HG02678 (cell line): Measurements from ENCODE around the gene SYNDIG1.

Experiments
- ATAC-seq: cut with Tn5 transposase; IDR thresholded peaks from one replicate; pipeline ENCODE4 v1.9.1; 2021; ENCODE audit warnings: mild to moderate bottlenecking, moderate library complexity; ENCODE audit not compliant: unreplicated experiment

Gene SYNDIG1

DNA sequence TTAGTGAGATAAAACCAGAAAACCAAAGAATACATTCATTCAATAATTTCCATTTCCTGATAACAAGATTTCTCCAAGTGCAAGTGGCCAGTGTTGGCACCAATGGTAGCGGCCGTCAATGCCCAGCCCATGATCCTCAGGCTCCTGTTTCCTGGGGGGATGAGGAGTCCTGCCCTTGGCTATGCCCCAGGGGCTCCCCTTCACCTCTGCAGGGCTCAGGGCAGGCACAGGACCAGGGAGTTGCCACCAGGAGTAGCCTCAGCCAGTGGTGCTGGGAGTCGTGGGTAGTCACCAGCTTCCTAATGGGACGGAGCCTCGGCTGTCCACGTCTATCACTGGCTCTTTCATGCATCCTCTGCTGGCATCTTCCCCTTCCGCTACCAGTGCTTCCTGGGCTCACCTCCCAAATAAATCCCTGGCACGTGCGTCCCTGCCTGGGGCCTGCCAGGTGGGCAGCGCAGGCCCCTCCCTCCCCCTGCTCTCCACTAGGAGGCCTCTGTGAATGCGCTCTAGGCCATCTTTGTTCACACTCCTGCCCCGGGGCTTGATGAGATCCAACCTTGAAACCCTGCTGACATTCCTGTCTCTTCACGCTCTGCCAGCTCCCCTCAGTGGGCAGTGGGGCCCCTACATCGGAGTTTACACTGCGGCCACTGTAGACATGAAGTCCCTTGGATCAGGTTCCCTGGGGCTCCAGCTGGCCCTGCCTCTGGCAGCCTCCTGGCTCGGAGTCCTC, 215.7 kb downstream of the SYNDIG1 start:
- ATAC-seq, result no peak

DNA sequence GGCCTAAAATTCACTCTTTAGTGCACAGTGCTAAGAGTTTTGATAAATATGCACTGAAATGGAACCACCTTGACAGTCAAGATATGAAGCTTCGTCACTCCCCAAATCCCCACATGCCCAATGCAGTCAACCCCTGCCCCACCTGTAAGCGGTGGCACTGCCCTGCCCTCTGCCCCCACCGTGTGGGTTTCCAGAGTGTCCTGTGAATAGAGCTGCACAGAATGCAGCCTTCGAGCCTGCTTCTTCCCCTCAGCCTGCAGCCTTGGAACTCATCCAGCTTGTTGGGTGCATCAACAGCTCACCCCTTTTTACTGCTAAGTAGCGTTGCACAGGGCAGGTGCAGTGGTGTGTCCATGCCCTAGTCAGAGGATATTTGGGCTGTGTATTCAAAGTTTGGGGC, 216.3 kb downstream of the SYNDIG1 start:
- no peak for ATAC-seq

DNA sequence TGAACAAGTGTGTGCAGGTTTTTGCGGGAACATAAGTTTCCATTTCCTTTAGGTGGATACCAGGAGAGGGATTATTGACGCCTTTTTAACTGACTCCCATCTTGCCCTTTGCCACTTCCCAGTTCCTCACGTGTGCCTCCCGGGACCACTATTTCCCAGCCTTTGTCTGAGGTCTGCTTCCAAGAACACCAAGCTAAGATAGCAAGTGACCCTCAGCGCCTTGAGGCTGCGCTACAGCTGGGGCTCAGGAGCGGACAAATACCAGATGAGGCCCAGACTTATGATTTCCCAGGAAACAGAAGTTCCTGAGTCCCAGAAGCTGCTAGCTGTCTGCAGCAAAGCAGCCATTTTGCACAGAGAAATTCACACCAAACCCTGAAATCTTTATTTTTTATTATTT, 216.7 kb downstream of the SYNDIG1 start:
- ATAC-seq, result no peak

DNA sequence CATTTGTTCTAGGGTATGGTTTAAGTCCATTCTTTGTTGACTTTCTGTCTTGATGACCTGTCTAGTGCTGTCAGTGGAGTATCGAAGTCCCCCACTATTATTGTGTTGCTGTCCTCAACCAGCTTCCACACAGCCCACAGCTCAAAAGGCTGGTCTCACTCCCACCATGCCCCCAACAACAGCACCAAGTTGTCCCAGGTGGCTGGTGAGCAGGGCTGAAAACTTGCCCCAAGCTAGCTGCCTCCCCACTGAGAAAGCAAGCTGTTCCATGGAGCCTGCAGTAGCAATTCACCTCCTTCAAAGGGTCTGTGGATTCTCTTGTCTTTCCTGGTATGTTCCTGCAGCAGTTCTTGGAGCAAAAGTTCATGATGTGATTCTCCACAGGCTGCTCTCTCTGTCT, 221.0 kb downstream of the SYNDIG1 start:
- no peak for ATAC-seq

DNA sequence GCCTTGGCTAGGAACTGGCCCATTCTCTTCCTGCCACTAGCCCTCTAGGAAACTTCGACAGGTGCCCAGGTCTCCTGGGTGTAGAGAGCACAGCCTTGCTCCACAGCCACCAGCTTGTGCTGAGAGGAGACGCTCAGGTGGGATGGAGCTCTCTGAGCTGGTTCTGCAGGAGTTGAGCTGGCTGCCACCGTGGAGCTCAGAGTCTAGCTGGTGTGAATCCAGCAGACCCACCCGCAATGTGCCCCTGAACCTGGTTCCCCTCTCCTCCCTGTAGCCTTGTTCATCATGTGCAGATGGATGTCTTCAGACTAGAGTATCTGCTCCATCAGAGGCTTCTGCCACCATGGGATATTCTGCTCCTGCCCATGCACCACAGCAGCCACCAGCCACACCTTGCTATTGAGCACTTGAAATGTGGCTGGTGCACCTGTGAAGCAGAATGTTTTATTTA, 222.5 kb downstream of the SYNDIG1 start:
- no peak for ATAC-seq

DNA sequence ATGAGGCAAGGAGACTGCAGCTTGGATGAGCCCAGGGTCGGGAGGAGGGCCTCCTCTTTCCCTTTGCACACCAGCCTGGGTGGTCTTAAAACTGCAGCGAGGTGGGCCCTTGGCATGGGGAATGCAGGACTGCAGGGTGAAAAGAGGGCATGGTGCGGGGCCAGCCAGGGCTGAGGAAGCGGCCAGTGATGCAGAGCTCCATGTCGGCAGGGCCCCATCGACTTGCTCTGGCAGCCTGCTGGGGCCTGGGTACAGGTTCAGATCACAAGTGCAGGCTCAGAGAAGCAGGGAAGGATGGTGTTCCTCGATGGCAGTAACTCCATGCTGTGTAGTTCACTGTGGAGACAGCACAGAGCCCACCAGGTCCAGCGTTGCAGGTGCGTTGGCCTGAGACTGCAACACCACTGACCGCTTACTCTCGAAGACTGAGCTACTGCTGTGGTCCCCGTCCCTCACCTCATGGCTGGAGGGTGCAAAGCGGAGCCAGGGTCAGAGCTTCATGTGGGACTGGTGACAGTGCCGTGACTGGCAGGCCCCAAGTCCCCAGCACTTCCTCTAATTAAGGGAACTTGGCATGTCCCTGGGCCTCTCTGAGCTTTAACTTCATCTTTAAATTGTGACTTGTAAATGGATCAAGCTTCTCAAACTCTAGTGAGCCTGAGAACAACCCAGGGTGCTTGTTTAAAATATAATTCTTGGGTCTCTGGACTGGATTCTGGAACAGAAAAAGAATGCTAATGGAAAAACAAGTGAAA, 223.2 kb downstream of the SYNDIG1 start:
- no peak for ATAC-seq

DNA sequence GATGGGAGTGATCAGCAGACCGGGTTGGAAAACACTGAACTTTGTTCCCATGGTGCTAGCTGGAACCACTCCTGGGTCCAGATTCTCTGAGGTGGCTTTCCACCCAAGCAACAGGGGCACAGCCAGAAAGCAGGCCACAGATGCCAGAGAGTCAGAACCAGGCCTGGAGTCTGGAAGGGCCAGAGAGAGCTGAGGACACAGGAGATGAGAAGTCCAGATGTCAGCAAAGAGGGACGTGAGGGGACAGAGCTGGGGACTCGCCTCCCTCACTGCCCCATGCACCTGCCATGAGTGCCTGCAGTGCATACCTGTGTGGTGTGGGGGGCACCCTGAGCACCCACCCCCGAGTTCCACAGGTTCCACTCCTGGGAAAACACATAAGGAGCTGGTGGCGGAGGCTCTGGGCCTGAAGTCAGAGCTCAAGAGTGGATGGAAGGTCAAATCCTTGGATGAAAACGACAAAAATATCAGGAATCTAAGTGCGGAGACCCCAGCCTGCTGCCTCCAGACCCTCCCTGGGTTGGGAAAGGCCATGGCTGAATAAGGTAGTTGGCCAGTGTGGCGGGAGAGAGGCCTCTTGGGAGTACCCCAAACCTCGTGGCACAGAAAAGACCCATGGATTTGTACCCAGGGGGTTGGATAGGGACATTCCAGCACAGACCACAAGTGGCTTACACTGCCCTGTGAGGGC, 224.2 kb downstream of the SYNDIG1 start:
- ATAC-seq, result no peak

DNA sequence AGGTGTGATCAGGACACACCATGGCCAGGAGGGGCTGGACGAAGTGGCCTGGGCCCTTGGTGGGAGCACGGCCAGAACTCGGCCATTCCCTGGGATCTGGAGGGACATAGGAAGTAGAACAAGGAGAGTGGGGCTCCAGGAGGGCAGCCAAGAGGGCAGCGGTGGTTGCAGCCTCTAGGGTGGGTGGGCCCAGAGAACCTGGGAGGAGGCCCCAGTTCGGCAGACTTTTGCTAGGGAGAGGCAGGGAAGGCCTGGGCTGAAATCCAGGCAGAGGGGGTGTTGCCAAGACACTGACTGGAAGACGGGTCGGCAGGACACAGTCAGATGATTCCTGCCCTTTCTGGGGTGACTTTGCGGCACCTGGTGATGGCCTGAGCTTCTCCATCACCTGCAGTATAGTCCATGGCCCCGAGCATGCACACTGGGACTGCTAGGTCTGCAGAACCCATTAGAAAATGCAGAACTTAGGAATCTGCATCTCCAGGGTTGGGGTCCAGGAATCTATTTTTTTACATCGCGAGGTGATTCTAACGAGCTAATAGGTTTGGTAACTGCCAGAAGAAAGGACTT, 224.8 kb downstream of the SYNDIG1 start:
- no peak for ATAC-seq

DNA sequence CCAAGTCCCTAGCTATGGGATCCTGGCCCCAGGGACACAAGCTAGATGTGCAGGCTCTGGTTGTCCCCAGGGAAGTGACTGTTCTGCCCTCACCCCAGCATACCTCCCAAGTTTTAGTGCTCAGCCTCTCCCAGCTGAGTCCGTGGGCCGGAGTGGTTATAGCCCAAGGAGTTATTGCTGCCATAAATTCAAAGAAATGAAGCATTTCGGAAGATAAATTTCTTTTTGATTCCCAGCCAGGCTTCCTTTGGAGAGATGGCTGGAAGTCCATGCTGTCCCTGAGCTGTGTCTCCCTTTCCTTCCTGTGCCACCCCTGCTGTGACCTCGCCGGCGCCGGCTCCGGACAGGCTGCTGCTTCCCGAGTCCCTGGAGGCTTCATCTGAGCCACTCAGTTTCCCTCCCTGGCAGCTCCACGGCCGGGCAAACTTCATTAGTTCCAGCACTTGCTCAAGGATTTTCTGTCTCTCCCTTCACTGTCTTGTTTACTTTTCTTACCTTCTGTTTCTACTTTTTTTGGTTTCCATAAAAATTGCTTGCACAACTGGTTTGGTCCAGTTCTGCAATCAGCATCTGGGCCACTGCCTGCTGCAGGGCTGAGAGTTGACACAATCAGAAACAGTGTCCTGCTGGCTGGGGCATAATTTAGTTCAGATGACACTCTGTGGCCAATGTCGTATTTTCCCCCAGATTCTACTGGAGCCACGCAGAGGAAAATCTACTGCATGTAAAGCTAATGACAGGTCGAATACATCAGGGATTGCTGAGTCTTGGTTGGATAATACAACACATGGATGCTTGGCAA, 225.5 kb downstream of the SYNDIG1 start:
- no peak for ATAC-seq

DNA sequence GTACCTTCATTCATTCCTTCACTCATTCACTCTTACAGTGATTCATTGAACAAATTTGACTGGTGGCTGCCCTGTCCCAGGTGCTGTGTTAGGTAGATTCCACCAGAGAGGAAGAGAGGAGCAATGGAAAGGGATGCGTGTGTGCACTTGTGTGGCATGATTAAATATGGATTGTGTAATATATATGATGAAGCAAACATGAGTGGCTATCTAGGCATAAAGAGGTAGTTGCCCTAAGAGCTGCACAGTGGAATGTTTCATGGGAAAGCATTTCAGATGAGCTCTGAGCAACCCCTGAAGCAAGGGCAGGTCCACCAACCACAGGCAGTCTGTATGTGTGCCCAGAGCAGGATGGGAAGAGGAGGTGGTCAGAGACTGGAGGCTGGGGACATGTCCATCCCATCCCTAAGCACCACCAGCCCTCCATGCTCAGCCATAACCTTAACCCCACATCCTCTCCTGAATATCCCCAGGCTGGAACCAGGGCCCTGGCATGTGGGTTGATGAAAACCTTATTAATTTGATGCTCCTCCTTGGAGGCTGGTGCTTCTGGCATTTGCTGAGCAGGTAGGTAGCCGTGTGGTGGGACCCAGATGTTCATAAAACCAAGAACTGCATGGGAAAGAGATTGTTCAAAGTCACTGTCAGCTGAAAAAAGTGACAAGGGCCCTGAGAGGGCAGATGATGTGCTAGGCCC, 226.2 kb downstream of the SYNDIG1 start:
- no peak for ATAC-seq

DNA sequence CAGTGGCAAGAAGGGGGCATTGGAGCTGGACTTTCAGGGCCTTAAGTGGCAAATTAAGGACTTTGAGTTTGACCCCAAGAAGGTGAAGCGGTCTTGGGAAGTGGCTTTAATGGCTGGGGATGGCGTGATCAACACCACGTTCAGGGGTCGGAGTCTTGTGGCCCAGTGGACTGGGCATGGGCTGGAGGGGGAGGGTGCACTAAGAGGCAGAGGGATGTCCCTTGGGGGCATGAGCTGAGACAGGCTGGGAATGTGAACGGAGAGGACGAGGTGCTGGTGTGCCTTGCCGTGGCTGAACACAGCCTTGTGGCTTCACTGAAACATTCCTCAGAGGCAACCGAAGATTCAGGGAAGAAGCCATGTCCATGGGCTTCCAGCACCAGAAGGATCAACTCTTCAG, 227.0 kb downstream of the SYNDIG1 start:
- ATAC-seq, result no peak

DNA sequence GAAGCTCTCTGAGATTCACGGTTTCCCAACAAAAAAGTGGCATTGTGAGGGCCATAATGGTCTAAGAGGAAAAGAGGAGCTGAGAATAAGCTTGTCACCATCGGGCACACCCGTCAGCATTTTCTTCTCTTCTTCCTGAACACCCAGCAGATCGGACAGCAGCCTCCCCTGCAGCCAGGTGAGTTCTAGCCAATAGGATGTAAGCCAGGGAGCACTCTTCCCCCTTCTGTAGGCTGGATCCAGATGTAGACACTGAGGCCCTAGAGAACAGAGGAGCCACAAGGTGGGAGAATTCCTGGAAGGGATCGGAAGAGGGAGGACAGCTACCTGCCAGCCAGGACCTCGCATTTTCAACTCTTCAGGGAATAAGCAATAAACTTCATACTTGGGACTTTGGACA, 228.0 kb downstream of the SYNDIG1 start:
- ATAC-seq, result no peak

DNA sequence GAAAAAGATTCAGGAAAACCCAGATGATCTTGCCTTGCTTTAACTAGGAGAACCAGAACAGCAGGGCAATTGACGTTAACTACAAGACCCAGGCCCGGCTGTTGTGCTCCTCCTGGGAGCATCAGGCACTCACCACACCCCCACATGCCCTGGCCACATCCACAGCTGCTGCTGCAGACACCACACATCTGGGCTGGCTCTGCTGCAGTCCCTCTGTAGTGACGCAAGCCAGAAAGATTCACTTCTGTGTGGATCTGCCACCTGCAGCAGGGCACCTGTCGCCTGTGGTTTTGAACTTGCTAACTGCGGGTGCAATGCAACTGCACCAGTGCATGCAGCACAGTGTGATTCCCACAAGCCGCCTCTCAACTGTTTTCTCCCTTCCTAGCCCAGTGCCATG, 228.8 kb downstream of the SYNDIG1 start:
- no peak for ATAC-seq

DNA sequence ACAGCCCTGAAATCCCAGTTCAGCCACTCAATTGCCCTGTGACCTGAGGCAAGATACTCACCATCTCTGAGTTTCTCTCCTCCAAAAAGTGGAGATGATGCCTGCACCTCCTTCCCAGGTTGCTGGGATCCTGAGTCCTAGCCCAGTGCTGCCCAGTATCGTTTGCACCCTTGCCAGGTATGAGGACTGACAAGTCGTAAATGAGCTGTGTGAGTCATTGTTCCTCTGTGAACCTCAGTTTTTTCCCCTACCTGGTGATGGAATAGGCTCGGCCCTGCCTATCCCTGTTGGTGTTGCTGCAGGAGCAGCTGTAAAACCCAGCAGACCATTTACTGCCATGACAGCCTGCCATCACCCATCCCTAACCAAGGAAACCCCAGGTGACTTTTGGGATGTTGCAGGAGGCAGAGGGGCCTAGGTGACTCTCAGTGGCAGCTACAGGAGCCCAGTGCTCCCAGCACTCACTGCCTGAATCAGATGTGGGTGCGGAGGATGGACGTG, 229.3 kb downstream of the SYNDIG1 start:
- ATAC-seq, result no peak

DNA sequence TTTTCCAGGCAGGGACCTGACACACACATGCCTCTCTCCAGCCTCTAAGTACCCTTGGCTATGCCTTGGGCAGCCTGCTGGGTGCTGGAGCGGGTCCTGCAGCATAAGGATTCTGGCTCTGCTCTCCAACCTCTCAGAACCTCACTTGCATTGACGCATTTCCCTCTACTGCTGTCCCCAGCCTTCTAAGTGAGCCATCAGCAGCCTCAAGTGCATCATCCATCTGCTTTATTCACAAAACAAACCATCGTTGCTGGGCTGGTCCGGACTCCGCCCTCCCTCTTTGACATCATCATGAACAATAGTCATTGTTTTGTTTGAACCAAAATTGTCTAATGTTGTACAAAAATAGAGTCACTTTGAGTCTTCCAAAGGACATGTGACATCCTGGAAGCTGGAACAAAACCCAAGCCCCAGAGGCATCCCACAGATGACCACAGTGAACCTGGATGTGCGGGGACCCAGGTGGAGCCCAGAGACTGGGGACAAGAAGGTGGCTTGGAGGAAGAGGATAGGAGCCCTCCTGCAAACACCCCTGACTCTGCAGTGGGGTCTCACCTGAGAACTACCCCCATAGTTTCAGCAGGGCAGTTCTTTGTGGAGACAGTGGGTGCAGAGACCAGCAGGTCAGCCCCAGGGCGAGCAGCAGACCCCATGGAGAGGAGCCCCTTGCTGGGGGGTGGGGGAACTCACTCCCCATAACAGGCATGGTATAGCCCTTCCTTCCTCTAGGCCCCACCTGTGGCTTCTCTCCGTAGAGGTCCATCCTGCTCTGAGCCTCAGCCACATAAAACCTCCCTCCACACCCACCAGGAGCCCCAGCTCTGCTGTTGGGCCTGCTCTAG, 230.1 kb downstream of the SYNDIG1 start:
- no peak for ATAC-seq

DNA sequence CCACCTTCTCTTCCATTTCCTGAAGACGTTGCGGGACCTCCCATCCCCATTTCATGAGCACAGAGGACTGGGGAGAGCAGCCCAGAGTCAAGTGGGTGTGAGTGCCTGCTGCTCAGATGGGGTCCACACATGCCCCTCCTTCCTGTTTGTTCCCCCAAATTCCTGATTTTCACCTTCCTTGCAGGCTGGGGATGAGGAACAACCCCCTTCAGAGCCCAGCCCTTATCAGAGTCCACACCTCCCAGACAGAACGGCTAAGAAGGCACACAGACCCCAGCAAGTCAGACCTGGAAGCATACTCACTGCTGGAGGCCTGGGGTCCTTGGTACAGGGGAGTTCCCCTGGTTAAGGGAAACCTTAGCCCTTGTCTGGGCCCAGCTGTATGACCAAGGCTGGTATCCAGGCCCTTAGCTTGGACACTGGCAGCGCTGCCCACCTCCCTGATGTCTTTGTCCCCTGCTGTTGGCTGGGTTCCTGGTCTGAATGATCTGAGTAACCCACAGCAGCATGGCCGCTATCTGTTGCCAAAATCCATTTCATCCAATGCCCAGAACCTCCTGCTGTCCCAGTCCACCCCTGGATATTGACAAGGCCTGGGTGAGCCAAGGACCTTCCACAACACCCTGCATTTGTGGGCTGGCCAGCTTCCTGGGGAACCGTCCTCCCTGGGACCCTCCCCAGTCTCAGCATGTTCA, 230.9 kb downstream of the SYNDIG1 start:
- no peak for ATAC-seq

DNA sequence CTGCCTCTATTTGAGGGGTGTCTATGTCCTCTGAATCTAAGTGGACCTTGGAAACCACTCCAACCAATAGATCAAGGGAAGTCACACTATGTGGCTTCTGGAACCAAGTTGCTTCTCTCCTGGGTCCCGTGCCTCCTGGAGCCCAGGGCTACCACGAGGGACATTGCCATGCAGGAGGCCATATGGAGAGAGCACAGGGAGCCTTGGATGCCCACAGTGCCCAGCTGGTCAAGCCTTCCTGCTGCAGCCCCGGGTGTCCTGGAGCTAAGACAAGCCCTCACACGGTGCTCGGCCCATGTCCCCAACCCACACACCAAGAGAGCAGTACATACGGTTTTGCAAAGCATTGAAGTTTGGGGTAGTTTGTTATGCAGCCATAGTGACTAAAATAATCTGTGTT, 231.6 kb downstream of the SYNDIG1 start:
- ATAC-seq, result no peak

DNA sequence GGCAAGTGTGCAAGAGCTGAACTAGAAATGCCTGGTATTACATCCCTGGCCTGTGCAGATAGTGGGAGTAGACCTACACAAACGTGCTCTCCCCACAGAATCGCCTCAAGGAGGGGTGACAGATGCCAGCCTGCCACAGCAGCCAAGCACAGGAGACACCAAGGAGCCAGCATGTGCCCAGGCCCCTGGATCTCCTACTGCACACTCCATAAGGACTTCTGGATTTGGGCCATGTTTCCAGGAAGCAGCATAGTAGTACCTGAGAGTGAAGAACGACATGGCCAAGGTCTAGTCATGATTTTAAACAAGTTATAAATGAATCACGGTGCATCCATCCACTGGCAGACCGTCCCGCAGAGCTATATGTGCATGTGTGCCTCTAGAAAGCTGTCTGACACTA, 232.2 kb downstream of the SYNDIG1 start:
- no peak for ATAC-seq
